Endometrial microvascular endothelial cells (primary cell): ENCODE data around the gene COPS7A. TPM values are rescaled to one million over a fixed set of nuclear protein-coding genes. Genes with fewer than 3 reads are reported as not detected.

Experiments used
- in situ Hi-C: cut with HindIII; loops from 2 replicates; pipeline ENCODE4 v1.10.0; 2017; ENCODE audit warnings: low sequenced_read_pairs, low pct_unique_long_range_greater_than_20kb; ENCODE audit errors: inconsistent ontology term
- total RNA-seq: library from RNA; depleted of rRNA; stranded (reverse); fragments of >200 nt; gene quantifications from one replicate; pipeline ENCODE4 v1.2.3, GENCODE V29; 2015; ENCODE audit errors: inconsistent ontology term

The COPS7A gene
- total RNA-seq = 69.5 TPM

GRCh38 chr12:6723607-6724408 lies at the start of gene COPS7A:
COPS7A (plus strand) TSS chr12:6724046; CDS start chr12:6724657, 611 bp downstream.
- in situ Hi-C loops = loop anchor here (10.0 kb wide), 1 partner anchor 71 kb away; no protein-coding TSS in a partner anchor

- in situ Hi-C loops = no loop called here
Observed at GRCh38 chr12:6676962-6677361, 46.9 kb upstream of the COPS7A start.

- in situ Hi-C loops = no loop called here
Observed at GRCh38 chr12:6684609-6685008, 39.2 kb upstream of the COPS7A start.

GRCh38 chr12:6685814-6686213 lies 38.0 kb upstream of the COPS7A start:
- in situ Hi-C loops = no loop called here

GRCh38 chr12:6688543-6688998 lies 35.3 kb upstream of the COPS7A start:
- in situ Hi-C loops = no loop called here

GRCh38 chr12:6688999-6689882 lies 34.6 kb upstream of the COPS7A start, which contains the start of gene ZNF384:
ZNF384 (minus strand) TSS chr12:6689375; CDS start chr12:6679520, 9,855 bp downstream.
- in situ Hi-C loops = no loop called here

GRCh38 chr12:6691473-6691872 lies 32.4 kb upstream of the COPS7A start:
- in situ Hi-C loops = no loop called here

GRCh38 chr12:6692888-6693287 lies 31.0 kb upstream of the COPS7A start:
- in situ Hi-C loops = no loop called here

- in situ Hi-C loops = no loop called here
Observed at GRCh38 chr12:6693832-6694355, 30.0 kb upstream of the COPS7A start.

- in situ Hi-C loops = no loop called here
Observed at GRCh38 chr12:6694701-6695100, 29.1 kb upstream of the COPS7A start.

GRCh38 chr12:6695313-6696045 lies 28.4 kb upstream of the COPS7A start:
- in situ Hi-C loops = no loop called here

GRCh38 chr12:6696690-6697583 lies 26.9 kb upstream of the COPS7A start:
- in situ Hi-C loops = no loop called here

- in situ Hi-C loops = no loop called here
Observed at GRCh38 chr12:6697584-6698351, 26.1 kb upstream of the COPS7A start.

GRCh38 chr12:6698352-6699046 lies 25.3 kb upstream of the COPS7A start:
- in situ Hi-C loops = no loop called here

GRCh38 chr12:6699259-6699988 lies 24.4 kb upstream of the COPS7A start:
- in situ Hi-C loops = no loop called here
